NCI-H1417 treated with DMSO at 0.1 percent for 48 hours (cell line): ENCODE measurements around the gene PPAN.

Experiments
- DNase-seq: peaks from one replicate; lab custom pipeline; 2025; lab: John Stamatoyannopoulos, UW

Gene PPAN, protein sequence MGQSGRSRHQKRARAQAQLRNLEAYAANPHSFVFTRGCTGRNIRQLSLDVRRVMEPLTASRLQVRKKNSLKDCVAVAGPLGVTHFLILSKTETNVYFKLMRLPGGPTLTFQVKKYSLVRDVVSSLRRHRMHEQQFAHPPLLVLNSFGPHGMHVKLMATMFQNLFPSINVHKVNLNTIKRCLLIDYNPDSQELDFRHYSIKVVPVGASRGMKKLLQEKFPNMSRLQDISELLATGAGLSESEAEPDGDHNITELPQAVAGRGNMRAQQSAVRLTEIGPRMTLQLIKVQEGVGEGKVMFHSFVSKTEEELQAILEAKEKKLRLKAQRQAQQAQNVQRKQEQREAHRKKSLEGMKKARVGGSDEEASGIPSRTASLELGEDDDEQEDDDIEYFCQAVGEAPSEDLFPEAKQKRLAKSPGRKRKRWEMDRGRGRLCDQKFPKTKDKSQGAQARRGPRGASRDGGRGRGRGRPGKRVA

DNA sequence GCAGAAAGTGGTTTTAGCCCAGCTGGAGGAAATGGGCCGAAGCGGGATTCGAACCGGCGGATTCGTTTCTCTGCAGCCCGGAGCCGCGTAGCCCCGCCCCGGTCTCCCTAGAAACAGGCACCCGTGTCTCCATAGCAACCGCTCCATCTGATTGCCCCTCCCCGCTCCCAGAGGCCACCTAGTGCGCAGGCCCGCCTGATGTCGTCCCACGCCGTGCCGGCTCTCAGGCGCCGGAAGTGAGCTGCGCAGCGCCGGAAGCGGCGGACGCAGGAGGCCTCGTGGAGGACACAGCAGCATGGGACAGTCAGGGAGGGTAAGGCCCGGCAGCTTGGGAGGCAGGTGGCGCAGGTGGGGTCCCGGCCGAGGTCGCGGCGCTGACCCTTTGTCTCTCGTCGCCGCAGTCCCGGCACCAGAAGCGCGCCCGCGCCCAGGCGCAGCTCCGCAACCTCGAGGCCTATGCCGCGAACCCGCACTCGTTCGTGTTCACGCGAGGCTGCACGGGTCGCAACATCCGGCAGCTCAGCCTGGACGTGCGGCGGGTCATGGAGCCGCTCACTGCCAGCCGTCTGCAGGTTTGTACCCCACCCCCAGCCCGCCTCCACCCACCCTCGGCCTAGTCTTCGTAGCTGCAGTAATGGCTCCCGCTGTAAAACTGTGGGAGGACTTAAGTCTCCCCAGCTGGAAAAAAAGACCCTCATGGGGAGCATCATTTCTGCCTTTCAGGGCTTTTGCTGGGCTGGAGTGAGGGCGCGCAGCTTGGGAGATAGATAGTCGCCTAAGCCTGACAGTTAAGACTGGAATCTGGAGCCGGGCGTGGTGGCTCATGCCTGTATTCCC is at the start of gene PPAN:
Gene PPAN (plus strand): TSS at position 263 of the 837 bp plus-strand sequence. CDS start 33 bp downstream, at position 296.
- DNase-seq, result peak; percentile 96

DNA sequence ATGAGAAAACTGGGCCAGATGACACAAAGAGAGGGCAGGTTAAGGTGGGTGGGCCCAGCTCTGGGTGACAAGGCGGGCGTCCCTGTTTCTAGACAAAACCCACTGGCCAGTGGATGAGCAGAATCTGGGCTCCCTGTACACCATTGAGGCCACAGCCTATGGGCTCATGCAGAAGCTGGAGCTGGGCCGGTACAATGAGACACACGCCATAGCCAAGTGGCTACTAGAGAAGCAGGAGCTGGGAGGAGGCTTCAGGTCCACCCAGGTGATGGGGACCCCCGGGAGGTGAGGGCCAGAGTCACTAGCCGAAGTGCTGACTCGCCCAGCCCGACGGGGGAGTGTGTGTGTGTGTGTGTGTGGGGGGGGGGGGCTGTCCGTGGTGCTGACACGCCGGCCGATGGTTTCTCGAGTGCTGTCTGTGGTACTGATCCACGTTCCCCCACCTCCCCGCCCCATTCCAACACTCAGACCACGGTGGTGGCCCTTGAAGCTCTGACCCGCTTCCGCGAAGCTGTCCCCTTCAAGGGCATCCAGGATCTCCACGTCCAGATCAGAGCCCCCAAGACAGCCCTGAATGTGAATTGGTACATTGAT is 44.3 kb upstream of the PPAN start:
- no peak for DNase-seq

GRCh38 chr19:10068205-10068604 is 38.0 kb upstream of the PPAN start:
- no peak for DNase-seq

DNA sequence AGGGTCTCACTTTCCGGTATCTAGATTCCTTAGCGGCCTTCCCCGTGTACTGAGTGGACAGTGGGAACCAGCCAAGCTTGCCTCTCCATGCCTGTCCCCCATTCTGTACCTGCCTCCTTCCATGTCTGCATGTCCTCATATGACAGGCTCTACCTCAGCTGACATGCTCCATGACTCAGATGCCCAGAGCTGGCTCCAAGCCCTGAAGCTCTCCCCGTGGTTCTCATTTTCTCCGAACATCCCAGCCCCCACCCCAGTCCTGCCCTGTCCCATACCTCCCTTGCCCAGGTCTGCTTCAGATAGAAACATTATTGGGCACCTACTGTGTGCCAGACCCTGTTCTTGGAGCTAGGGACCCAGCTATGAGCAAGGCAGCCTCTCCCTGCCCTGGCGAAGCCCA is 37.1 kb upstream of the PPAN start:
- no peak for DNase-seq

DNA sequence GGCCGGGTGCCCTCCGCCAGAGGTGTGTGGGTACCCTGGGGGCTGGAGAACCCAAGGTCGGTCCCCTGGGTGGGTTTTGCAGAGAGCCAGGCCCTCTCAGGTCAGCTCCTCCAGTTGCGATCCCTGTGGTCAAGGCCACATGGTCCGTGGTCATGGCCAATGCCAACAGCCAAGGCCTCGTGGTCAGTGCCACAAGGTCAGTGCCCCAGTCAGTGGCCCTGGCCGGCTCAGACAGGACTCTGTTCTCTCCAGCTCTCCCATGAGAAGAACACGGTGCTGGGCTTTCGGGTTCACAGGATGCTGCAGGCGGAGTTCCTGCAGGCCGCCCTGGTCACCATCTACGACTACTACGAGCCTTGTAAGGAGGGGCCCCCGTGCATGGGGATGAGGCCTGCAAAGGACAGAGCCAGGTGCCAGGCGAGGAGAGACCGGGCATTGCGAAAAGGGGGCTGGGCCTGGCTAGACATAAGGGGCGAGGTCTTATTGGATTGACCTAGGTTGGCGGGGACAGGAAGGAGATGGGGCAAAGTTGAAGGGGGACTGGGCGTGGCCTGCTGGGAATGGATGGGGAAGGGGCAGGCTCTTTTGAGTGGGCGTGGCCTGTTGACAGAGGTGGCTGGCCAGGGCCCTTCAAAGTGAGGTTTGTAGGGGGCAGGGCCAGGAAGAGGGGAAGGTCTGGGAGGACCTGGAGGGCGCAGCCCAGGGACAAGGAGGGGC is 35.3 kb upstream of the PPAN start:
- no peak for DNase-seq

DNA sequence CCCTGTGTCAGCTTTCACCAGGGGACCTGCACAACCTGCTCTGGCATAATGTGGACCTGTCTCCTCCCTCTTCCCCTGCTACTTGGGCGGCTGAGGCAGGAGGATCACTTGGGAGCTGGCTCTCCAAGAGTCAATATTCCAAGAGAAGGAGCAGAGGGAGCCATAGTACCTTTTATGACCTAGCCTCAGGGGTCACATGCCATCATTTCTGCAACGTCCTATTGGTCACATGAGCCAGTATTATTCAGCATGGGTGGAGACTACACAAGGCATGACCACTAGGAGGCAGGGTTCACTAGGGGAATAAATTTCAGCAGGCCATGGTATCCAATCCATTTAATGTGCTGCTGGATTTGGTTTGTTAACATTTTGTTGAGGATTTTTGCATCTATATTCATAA is 32.0 kb upstream of the PPAN start:
- DNase-seq, result no peak

DNA sequence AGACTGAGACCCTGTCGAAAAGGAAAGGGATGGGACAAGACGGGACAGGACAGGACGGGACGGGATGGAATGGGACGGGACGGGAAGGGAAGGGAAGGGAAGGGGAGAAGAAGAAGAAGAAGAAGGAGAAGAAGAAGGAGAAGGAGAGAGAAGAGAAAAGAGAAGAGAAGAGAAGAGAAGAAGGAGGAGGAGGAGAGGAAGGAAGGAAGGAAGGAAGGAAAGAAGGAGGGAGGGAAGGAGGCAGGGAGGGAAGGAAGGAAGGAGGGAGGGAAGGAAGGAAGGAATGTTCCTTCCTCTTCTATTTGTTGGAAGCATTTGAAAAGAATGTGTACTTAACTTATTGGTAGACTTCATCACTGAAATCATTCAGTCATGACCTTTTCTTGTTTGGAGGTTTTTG is 29.6 kb upstream of the PPAN start:
- no peak for DNase-seq

DNA sequence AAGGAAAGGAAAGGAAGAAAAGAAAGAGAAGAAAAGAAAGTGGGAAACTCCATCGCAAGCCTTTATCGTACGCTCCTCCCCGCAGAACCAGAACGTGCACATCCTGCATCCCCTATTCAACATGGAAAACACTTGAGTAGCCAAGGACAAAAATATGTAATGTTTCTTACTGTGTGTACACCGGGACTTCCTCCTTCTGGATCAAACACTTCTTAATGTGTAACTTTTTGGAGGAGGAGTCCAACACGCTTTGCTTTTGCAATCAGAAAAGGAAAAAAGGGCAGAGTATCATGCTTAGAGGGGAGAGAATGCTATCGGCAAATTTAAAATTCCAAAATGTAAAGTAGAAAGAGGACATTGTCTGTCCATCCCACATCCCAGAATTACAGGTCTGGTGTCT is 27.8 kb upstream of the PPAN start:
- no peak for DNase-seq

GRCh38 chr19:10079031-10079453 is 27.1 kb upstream of the PPAN start:
- DNase-seq, result no peak

DNA sequence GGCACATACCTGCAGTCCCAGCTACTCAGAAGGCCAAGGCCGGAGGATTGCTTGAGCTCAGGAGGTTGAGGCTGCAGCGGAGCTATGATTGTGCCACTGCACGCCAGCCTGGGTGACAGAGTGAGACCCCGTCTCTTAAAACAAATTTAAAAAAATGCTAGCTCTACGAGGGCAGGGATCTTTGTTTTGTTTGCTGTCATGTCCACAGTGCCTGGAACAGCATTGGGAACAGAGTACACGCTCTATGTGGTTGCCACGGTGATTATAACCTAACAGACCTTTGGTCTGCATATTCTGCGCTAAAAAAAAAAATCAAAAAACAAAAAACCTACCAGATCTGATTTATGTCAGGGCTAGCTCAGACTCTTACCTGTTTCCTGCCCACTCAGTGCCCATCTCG is 22.3 kb upstream of the PPAN start:
- DNase-seq, result no peak

GRCh38 chr19:10084803-10085202 is 21.4 kb upstream of the PPAN start:
- no peak for DNase-seq

DNA sequence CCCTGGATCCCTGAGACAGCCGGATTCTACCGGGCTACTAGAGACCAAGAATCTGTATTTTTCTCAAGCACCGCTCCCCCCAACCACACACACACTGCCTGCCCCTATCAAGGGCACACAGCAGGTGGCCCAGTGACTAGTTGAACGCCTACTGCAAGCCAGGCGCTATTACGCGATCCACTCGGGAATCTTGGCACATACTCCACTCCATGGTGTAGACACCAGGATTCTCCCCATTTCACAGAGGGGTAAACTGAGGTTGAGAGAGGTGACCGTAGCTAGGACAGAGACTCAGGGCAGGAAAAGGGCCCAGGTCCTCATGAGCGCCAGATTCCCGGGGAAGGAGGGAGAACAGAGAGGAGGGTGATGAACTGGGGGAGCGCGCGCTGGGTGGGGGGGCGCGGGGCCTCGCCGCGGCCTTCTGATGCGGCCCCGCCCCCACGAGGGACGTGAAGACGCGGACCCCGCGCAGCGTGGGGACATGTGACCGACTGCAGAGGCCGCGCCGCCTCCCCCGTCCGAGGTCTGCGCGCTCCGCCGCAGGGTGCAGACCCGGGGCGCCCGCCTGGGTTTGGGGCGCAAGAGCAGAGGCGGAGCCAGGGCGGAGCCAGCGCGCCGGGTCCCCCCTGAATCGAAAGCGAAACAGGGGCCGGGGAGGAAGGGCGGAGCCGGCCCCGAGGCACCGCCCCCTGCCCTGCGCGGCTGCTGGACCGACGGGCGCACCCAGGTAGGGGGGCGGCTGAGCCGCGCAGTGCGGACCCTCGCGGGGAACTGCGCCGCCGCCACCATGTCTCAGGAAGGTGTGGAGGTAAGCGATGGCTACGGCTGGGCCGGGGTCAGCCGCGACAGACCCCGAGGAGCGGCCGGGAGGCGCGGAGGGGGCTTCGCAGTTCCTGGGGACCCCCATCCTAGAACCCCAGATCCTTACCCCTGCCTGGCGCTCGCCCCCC is 20.2 kb upstream of the PPAN start, which contains the start of gene SHFL:
Gene SHFL (plus strand): TSS at position 677 of the 950 bp plus-strand sequence. CDS start 111 bp downstream, at position 788.
- DNase-seq, result no peak

- no peak for DNase-seq
These were observed 19.5 kb upstream of the PPAN start for GRCh38 chr19:10086591-10087192.

GRCh38 chr19:10087296-10088061 is 18.7 kb upstream of the PPAN start:
- DNase-seq, result no peak

DNA sequence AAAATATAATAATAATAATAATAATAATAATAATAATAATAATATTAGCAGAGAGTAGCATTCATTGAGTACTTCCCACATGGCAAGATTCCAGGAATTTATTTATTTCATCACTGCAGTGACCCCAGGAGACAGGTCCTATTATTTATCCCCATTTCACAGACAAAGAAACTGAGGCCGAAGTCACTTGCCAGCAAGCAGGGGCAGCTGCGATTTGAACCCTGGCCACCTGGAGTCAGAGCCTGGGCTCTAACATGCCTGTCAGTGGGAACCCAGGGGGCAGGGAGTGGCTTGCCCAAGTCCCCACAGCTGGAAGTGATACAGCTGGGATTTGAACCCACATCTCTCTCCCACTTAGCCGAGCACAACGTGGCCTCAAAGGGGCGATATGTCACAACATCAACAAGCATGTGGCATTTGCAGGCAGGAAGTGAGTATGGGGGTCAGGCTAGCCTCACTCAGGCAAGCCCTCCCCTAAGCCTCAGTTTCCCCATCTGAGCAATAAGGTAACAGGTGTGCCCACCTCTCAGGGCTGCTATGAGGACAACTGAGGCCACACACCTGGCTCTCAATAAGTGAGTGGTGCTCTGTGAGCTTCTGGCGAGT is 17.1 kb upstream of the PPAN start:
- no peak for DNase-seq

GRCh38 chr19:10089801-10090375 is 16.3 kb upstream of the PPAN start:
- DNase-seq, result no peak

DNA sequence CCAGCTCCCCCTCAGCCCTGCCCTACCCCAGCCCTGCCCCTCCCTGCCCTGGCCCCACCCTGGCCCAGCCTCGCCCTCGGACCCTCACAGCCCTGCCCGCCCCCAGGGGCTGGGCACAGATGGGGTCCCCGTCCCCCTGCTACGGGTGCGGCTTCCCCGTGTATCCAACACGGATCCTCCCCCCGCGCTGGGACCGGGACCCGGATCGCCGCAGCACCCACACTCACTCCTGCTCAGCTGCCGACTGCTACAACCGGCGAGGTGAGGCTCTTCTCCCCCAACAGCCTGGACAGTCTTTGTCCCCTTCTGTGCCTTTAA is 14.8 kb upstream of the PPAN start:
- no peak for DNase-seq

DNA sequence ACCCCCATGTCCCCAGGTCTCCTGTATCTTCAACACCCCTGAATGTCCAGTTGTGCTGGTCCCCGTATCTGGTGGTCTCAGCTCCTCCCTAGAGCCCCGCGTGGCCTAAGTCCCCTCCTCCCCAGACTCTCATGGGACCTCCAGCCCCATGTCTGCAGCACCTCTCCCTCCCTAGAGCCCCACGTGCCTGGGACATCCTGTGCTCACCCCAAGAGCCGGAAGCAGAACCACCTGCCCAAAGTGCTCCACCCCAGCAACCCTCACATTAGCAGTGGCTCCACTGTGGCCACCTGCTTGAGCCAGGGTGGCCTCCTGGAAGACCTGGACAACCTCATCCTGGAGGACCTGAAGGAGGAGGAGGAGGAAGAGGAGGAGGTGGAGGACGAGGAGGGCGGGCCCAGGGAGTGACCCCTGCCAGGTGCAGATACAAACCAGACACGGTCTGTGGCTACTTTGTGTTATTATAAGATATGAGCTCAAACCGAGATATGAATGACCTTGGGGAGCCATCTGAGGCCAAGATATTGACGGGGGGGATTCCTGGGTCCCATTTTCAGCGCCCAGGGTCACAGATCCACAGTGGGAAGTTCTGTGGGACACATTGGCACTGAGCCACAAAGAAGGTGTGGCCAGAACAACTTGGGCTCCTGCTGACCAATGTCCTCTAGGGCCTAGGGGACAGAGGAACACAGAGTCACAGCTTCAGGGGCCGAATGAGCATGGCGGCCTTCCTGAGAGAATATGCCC is 14.1 kb upstream of the PPAN start:
- DNase-seq, result no peak
